Vagina (tissue), 2 donors: ENCODE data around the gene LACTB.

Experiments
- POLR2A ChIP-seq, 2 donors: fragments of 450-650 bp; IDR thresholded peaks; one replicate each; pipeline ENCODE4 v1.6.1; 2017; ENCODE audit warnings: antibody characterized with exemption in 2 of 2, mild to moderate bottlenecking in 2 of 2, moderate library complexity in 2 of 2
- POLR2AphosphoS5 ChIP-seq, 2 donors: sonication (generic); formaldehyde crosslinking; IDR thresholded peaks; one replicate each; pipeline ENCODE4 v1.9.0; 2017; ENCODE audit warnings: antibody characterized with exemption in 2 of 2, mild to moderate bottlenecking in 2 of 2, low read depth in 1 of 2; ENCODE audit not compliant: insufficient read depth in 1 of 2
- TF ChIP-seq, protein P1 (sequence below), 3 experiments: fragments of 450-650 bp in 2 of 3; fragments of 200-600 bp in 1 of 3; sonication (generic) in 1 of 3; IDR thresholded peaks; one replicate each; pipeline ENCODE4 v1.5.1; 2017 to 2019; ENCODE audit warnings: antibody characterized with exemption in 3 of 3, mild to moderate bottlenecking in 2 of 3, moderate library complexity in 2 of 3

DNA sequence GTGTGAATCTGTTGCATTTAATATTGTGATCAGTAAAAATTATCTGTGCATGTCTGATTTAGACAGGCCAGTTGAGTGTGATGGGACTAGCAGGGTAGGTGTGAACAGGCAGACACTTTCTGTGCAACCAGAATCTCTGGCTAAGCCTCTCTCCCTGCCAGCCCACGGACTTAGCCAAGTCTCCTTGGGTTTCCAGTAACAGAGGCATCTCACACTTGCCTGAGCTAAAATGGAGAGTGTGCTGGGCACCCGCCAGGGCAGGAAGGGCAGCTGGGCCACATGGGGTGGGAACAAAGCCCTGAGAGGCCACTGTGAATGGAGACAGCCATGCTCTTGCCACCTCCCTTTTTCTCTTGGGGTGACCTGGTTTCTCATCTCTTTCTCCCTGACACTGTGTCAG, 48.1 kb downstream of the LACTB start:
- TF ChIP-seq POLR2A (IDR thresholded peaks at IDR 0.05): no peak
- TF ChIP-seq, protein P1, sequence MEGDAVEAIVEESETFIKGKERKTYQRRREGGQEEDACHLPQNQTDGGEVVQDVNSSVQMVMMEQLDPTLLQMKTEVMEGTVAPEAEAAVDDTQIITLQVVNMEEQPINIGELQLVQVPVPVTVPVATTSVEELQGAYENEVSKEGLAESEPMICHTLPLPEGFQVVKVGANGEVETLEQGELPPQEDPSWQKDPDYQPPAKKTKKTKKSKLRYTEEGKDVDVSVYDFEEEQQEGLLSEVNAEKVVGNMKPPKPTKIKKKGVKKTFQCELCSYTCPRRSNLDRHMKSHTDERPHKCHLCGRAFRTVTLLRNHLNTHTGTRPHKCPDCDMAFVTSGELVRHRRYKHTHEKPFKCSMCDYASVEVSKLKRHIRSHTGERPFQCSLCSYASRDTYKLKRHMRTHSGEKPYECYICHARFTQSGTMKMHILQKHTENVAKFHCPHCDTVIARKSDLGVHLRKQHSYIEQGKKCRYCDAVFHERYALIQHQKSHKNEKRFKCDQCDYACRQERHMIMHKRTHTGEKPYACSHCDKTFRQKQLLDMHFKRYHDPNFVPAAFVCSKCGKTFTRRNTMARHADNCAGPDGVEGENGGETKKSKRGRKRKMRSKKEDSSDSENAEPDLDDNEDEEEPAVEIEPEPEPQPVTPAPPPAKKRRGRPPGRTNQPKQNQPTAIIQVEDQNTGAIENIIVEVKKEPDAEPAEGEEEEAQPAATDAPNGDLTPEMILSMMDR (IDR thresholded peaks at IDR 0.05): no peak
- TF ChIP-seq POLR2AphosphoS5 (IDR thresholded peaks at IDR 0.05; ENCODE audit: insufficient read depth in 1 of 2, low read depth in 1 of 2): no peak
